Mesendoderm (in vitro differentiated cells): Measurements from ENCODE around the gene DLX5.

ENCODE experiments used
- DNase-seq: peaks from one replicate; pipeline ENCODE4 v3.0.0; 2013
- H2AK5ac ChIP-seq: 2 replicates; pipeline ENCODE4 v1.6.1; 2013; ENCODE audit warnings: low read length, inconsistent platforms
- H2BK120ac ChIP-seq: 2 replicates; pipeline ENCODE4 v1.6.1; 2013; ENCODE audit warnings: low read depth, mild to moderate bottlenecking, low read length, moderate library complexity, mixed read lengths
- H2BK15ac ChIP-seq: replicated peaks from 2 replicates; pipeline ENCODE4 v1.6.1; 2013; ENCODE audit warnings: low read depth, mild to moderate bottlenecking, moderate library complexity
- H2BK5ac ChIP-seq: 2 replicates; pipeline ENCODE4 v1.6.1; 2013; ENCODE audit warnings: low read length, inconsistent platforms
- H3K18ac ChIP-seq: 2 replicates; pipeline ENCODE4 v1.6.1; 2013; ENCODE audit warnings: mild to moderate bottlenecking, low read length, mixed read lengths
- H3K23ac ChIP-seq: one replicate; pipeline ENCODE4 v1.6.1; 2013; ENCODE audit warnings: low read length
- H3K27ac ChIP-seq: 2 replicates; pipeline ENCODE4 v1.5.1; 2013; ENCODE audit warnings: low read depth, mild to moderate bottlenecking, inconsistent platforms, low read length, moderate library complexity
- H3K27me3 ChIP-seq: 2 replicates; pipeline ENCODE4 v1.6.1; 2013; ENCODE audit warnings: low read length, control low read depth, mild to moderate bottlenecking, inconsistent platforms; ENCODE audit not compliant: insufficient read depth, poor library complexity
- H3K36me3 ChIP-seq: 2 replicates; pipeline ENCODE4 v1.6.1; 2013; ENCODE audit warnings: low read length, inconsistent platforms; ENCODE audit not compliant: control insufficient read depth, insufficient read depth
- H3K4ac ChIP-seq: one replicate; pipeline ENCODE4 v1.6.1; 2013; ENCODE audit warnings: low read depth, mild to moderate bottlenecking, low read length, moderate library complexity
- H3K4me1 ChIP-seq: 2 replicates; pipeline ENCODE4 v1.6.1; 2013; ENCODE audit warnings: low read depth, low read length, inconsistent platforms; ENCODE audit not compliant: control insufficient read depth
- H3K4me2 ChIP-seq: 2 replicates; pipeline ENCODE4 v1.6.1; 2013; ENCODE audit warnings: low read length
- H3K4me3 ChIP-seq: 2 replicates; pipeline ENCODE4 v1.5.1; 2013; ENCODE audit warnings: mild to moderate bottlenecking, low read length
- H3K56ac ChIP-seq: one replicate; pipeline ENCODE4 v1.6.1; 2013; ENCODE audit warnings: low read length
- H3K79me1 ChIP-seq: 2 replicates; pipeline ENCODE4 v1.6.1; 2013; ENCODE audit warnings: low read length, inconsistent platforms
- H3K79me2 ChIP-seq: 2 replicates; pipeline ENCODE4 v1.6.1; 2013; ENCODE audit warnings: mild to moderate bottlenecking, low read length; ENCODE audit not compliant: control insufficient read depth, insufficient read depth
- H3K9ac ChIP-seq: 2 replicates; pipeline ENCODE4 v1.6.1; 2013; ENCODE audit warnings: low read length, inconsistent platforms
- H4K5ac ChIP-seq: one replicate; pipeline ENCODE4 v1.6.1; 2013; ENCODE audit warnings: low read length
- H4K8ac ChIP-seq: one replicate; pipeline ENCODE4 v1.6.1; 2013; ENCODE audit warnings: low read depth, mild to moderate bottlenecking, control low read depth, low read length, moderate library complexity
- WGBS: extraction: QIAGEN DNeasy Blood & Tissue Kit; methylation state at CpG from one replicate; pipeline ENCODE4 v1.1.7; 2013; ENCODE audit warnings: low lambda C conversion rate, missing lambda C conversion rate; ENCODE audit not compliant: insufficient coverage; ENCODE audit errors: extremely low coverage; 5-methylcytosine and 5-hydroxymethylcytosine counted together

Gene DLX5

GRCh38 chr7:97015756-97016380 lies 8.8 kb downstream of the DLX5 start:
- no CpG with 5 or more reads among the region's 12 CpGs for WGBS
- Histone ChIP-seq H3K4me1 (peaks cover 8% of the 10 kb centered on the region), H2AK5ac (no peak overlapping the region), H3K27me3 (peaks cover 66% of the 10 kb centered on the region), H3K79me1 (no peaks in the 10 kb centered on the region), H3K79me2 (no peaks in the 10 kb centered on the region), H4K8ac (no peak overlapping the region), H3K4me2 (no peak overlapping the region), H3K23ac (no peak overlapping the region), H4K5ac (no peak overlapping the region), H3K4me3 (no peak overlapping the region), H3K36me3 (no peaks in the 10 kb centered on the region), H3K56ac (no peak overlapping the region), H2BK15ac (no peak overlapping the region), H3K9ac (no peak overlapping the region), H3K27ac (no peak overlapping the region), H2BK5ac (no peak overlapping the region), H3K18ac (no peak overlapping the region), H3K4ac (no peak overlapping the region), H2BK120ac (no peak overlapping the region)
- DNase-seq = no peak

GRCh38 chr7:97015279-97015678 lies 9.4 kb downstream of the DLX5 start:
- H3K36me3 ChIP-seq = no peaks in the 10 kb centered on the region
- no peak for DNase-seq
- no peak overlapping the region for H3K4ac ChIP-seq
- no peaks in the 10 kb centered on the region for H3K79me1 ChIP-seq
- H3K27ac ChIP-seq = no peak overlapping the region
- H4K5ac ChIP-seq = no peak overlapping the region
- H3K27me3 ChIP-seq = peaks cover 64% of the 10 kb centered on the region
- no peak overlapping the region for H3K56ac ChIP-seq
- no peak overlapping the region for H2BK15ac ChIP-seq
- H2BK5ac ChIP-seq = no peak overlapping the region
- H3K4me2 ChIP-seq = no peak overlapping the region
- H3K23ac ChIP-seq = no peak overlapping the region
- H3K79me2 ChIP-seq = no peaks in the 10 kb centered on the region
- H3K4me3 ChIP-seq = no peak overlapping the region
- WGBS = no CpG with 5 or more reads among the region's 3 CpGs
- H3K4me1 ChIP-seq = peaks cover 8% of the 10 kb centered on the region
- H2AK5ac ChIP-seq = no peak overlapping the region
- H2BK120ac ChIP-seq = no peak overlapping the region
- no peak overlapping the region for H4K8ac ChIP-seq
- H3K9ac ChIP-seq = no peak overlapping the region
- no peak overlapping the region for H3K18ac ChIP-seq

- H3K79me2 ChIP-seq = no peaks in the 10 kb centered on the region
- no peak overlapping the region for H3K9ac ChIP-seq
- no peak overlapping the region for H3K56ac ChIP-seq
- H2BK120ac ChIP-seq = no peak overlapping the region
- H3K18ac ChIP-seq = no peak overlapping the region
- no peak overlapping the region for H2AK5ac ChIP-seq
- DNase-seq = no peak
- H3K4me3 ChIP-seq = no peak overlapping the region
- no peak overlapping the region for H3K4me2 ChIP-seq
- H4K5ac ChIP-seq = no peak overlapping the region
- H3K27me3 ChIP-seq = peaks cover 62% of the 10 kb centered on the region
- no peaks in the 10 kb centered on the region for H3K36me3 ChIP-seq
- peaks cover 8% of the 10 kb centered on the region for H3K4me1 ChIP-seq
- no peak overlapping the region for H3K27ac ChIP-seq
- H2BK15ac ChIP-seq = no peak overlapping the region
- WGBS = no CpG with 5 or more reads among the region's 5 CpGs
- no peak overlapping the region for H3K4ac ChIP-seq
- no peak overlapping the region for H2BK5ac ChIP-seq
- H4K8ac ChIP-seq = no peak overlapping the region
- H3K79me1 ChIP-seq = no peaks in the 10 kb centered on the region
- no peak overlapping the region for H3K23ac ChIP-seq
Measured at GRCh38 chr7:97014145-97014750, 10.4 kb downstream of the DLX5 start.

- no peaks in the 10 kb centered on the region for H3K79me2 ChIP-seq
- H3K18ac ChIP-seq = no peak overlapping the region
- H3K27me3 ChIP-seq = peaks cover 60% of the 10 kb centered on the region
- no peaks in the 10 kb centered on the region for H3K36me3 ChIP-seq
- H2BK120ac ChIP-seq = no peak overlapping the region
- H3K4me1 ChIP-seq = peaks cover 8% of the 10 kb centered on the region
- no peak for DNase-seq
- no peak overlapping the region for H3K23ac ChIP-seq
- H4K5ac ChIP-seq = no peak overlapping the region
- H2BK15ac ChIP-seq = no peak overlapping the region
- no peak overlapping the region for H3K27ac ChIP-seq
- H3K9ac ChIP-seq = no peak overlapping the region
- WGBS = no CpG with 5 or more reads among the region's 1 CpG
- no peak overlapping the region for H4K8ac ChIP-seq
- no peak overlapping the region for H3K4ac ChIP-seq
- H3K4me3 ChIP-seq = no peak overlapping the region
- no peaks in the 10 kb centered on the region for H3K79me1 ChIP-seq
- H2AK5ac ChIP-seq = no peak overlapping the region
- H2BK5ac ChIP-seq = no peak overlapping the region
- no peak overlapping the region for H3K4me2 ChIP-seq
- no peak overlapping the region for H3K56ac ChIP-seq
Measured at GRCh38 chr7:97013845-97014134, 10.8 kb downstream of the DLX5 start.

- no peak overlapping the region for H2BK15ac ChIP-seq
- no CpG with 5 or more reads among the region's 20 CpGs for WGBS
- H3K27ac ChIP-seq = no peak overlapping the region
- no peak overlapping the region for H4K8ac ChIP-seq
- no peak overlapping the region for H3K4me2 ChIP-seq
- no peak overlapping the region for H3K4ac ChIP-seq
- peaks cover 62% of the 10 kb centered on the region for H3K27me3 ChIP-seq
- H3K4me1 ChIP-seq = peaks cover 8% of the 10 kb centered on the region
- H3K56ac ChIP-seq = no peak overlapping the region
- H3K79me2 ChIP-seq = no peaks in the 10 kb centered on the region
- no peaks in the 10 kb centered on the region for H3K79me1 ChIP-seq
- no peak overlapping the region for H2BK5ac ChIP-seq
- H2AK5ac ChIP-seq = no peak overlapping the region
- H3K9ac ChIP-seq = no peak overlapping the region
- H2BK120ac ChIP-seq = no peak overlapping the region
- no peak overlapping the region for H3K4me3 ChIP-seq
- no peak overlapping the region for H3K18ac ChIP-seq
- peak; percentile 38 for DNase-seq
- H3K36me3 ChIP-seq = no peaks in the 10 kb centered on the region
- no peak overlapping the region for H3K23ac ChIP-seq
- no peak overlapping the region for H4K5ac ChIP-seq
Measured at GRCh38 chr7:97013134-97013844, 11.3 kb downstream of the DLX5 start.
